ENCODE data around the gene KIAA1958. TPM values are rescaled to one million over a fixed set of nuclear protein-coding genes. Genes with fewer than 3 reads are reported as not detected.
A peak's percentile ranks its signal among the peaks of the same experiment; 100 is the strongest.
"Not testable (repeated sequence)": the region's sequence is repeated elsewhere in the genome, so short reads cannot be mapped to it uniquely, and the experiment has no call there.

The KIAA1958 gene
- total and polyA plus RNA-seq, 5 donors from 2014 or later: 0.41 to 3.1 (median 1.3) TPM

- Mint-ChIP-seq H3K4me1 (no peaks in the 10 kb centered on the region), H3K27ac (no peak overlapping the region)
- no peak for ATAC-seq (ENCODE audit: low read depth in 2 of 2)
Measured at GRCh38 chr9:112664531-112664930, 177.9 kb downstream of the KIAA1958 start.

DNA sequence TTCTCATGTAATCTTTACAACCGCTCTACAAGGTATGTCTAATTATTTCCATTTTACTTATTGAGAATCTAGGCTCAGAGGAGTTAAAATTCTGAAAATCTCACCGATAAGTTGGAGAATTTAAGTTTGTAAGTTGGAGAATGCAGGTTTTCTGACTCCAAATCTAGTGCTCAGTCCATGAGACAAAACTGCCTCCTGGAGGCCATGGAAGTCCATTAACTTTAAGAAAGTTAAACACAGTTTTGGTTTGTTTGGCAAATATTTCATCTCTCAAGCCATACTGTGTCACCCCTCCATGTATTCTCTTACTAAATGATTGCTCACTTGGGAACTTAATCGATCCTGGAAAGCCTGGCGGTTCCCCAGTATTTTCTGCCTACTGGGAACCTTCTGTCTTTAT, 178.7 kb downstream of the KIAA1958 start:
- Histone ChIP-seq H3K27ac (ENCODE audit: insufficient read depth, low read length, poor library complexity, severe bottlenecking) (no peak overlapping the region), H3K4me3 (ENCODE audit: low read depth, low read length) (no peak overlapping the region), H3K4me1 (ENCODE audit: control insufficient read depth, insufficient read depth, low read length, poor library complexity, severe bottlenecking) (no peaks in the 10 kb centered on the region), H3K9me3 (ENCODE audit: control insufficient read depth in 2 of 2, low read length in 2 of 2) (no peaks in the 10 kb centered on the region), H3K36me3 (ENCODE audit: control insufficient read depth, insufficient read depth, low read length) (no peaks in the 10 kb centered on the region), H3K27me3 (ENCODE audit: control insufficient read depth, insufficient read depth, low read length) (no peaks in the 10 kb centered on the region)
- Mint-ChIP-seq H3K27ac (no peak overlapping the region), H3K4me3 (no peak overlapping the region), H3K9me3 (no peaks in the 10 kb centered on the region), H3K4me1 (no peaks in the 10 kb centered on the region), H3K36me3 (no peaks in the 10 kb centered on the region), H3K27me3 (peaks cover 5% of the 10 kb centered on the region)
- ATAC-seq (ENCODE audit: low read depth in 2 of 2) (no peak), DNase-seq (peak in 1 of 3 donors; percentile 8)

More at GRCh38 chr9:112664531-112664930, 177.9 kb downstream of the KIAA1958 start:
- H3K36me3 ChIP-seq (ENCODE audit: control insufficient read depth, insufficient read depth, low read length): no peaks in the 10 kb centered on the region
- peaks cover 5% of the 10 kb centered on the region for H3K27me3 Mint-ChIP-seq
- H3K4me3 Mint-ChIP-seq: no peak overlapping the region
- no peaks in the 10 kb centered on the region for H3K4me1 ChIP-seq (ENCODE audit: control insufficient read depth, insufficient read depth, low read length, poor library complexity, severe bottlenecking)
- H3K36me3 Mint-ChIP-seq: no peaks in the 10 kb centered on the region
- no peaks in the 10 kb centered on the region for H3K27me3 ChIP-seq (ENCODE audit: control insufficient read depth, insufficient read depth, low read length)
- no peak overlapping the region for H3K4me3 ChIP-seq (ENCODE audit: low read depth, low read length)
- no peak overlapping the region for H3K27ac ChIP-seq (ENCODE audit: insufficient read depth, low read length, poor library complexity, severe bottlenecking)
- H3K9me3 Mint-ChIP-seq: no peaks in the 10 kb centered on the region
- no peaks in the 10 kb centered on the region for H3K9me3 ChIP-seq (ENCODE audit: control insufficient read depth in 2 of 2, low read length in 2 of 2)
- DNase-seq: no peak

- Histone ChIP-seq H3K36me3 (ENCODE audit: control insufficient read depth, insufficient read depth, low read length) (no peaks in the 10 kb centered on the region), H3K9me3 (ENCODE audit: control insufficient read depth in 2 of 2, low read length in 2 of 2) (no peaks in the 10 kb centered on the region), H3K4me1 (ENCODE audit: control insufficient read depth, insufficient read depth, low read length, poor library complexity, severe bottlenecking) (no peaks in the 10 kb centered on the region), H3K27ac (ENCODE audit: insufficient read depth, low read length, poor library complexity, severe bottlenecking) (no peak overlapping the region), H3K4me3 (ENCODE audit: low read depth, low read length) (no peak overlapping the region), H3K27me3 (ENCODE audit: control insufficient read depth, insufficient read depth, low read length) (no peaks in the 10 kb centered on the region)
- H3K27me3 Mint-ChIP-seq: peaks cover 5% of the 10 kb centered on the region
- no peak overlapping the region for H3K27ac Mint-ChIP-seq
- no peaks in the 10 kb centered on the region for H3K36me3 Mint-ChIP-seq
- H3K9me3 Mint-ChIP-seq: no peaks in the 10 kb centered on the region
- H3K4me1 Mint-ChIP-seq: no peaks in the 10 kb centered on the region
- DNase-seq: no peak
- H3K4me3 Mint-ChIP-seq: no peak overlapping the region
- no peak for ATAC-seq (ENCODE audit: low read depth in 2 of 2)
Measured at GRCh38 chr9:112669326-112669725, 182.7 kb downstream of the KIAA1958 start.

DNA sequence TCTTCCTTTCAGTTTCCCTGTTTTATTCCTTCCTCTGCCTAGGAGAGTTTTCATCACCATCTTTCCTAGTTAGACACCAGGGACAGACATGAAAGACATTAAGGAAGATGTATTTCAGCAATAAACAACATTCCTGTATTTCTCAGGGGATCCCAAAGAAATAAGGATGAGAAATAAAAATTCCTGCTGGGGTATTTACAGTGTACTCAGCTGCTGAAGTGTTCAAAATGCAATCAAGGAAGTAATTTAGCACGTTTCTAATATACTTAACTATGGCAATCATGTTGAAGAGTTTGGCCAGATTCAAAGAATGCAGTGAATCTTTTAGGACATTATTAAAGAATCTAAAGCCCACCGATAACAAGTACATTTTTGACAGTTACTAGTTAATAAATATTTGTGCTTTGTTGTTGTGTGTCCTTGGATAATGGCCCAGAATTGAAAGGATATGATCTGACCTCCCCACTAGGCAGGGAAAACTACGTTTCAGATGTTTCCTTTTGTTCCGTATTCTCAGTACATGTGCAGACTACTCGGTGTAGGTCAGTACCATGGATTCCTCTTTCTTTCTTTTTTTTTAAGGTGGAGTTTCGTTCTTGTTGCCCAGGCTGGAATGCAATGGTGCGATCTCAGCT, 184.5 kb downstream of the KIAA1958 start:
- Mint-ChIP-seq H3K4me1 (no peaks in the 10 kb centered on the region), H3K27me3 (peaks cover 10% of the 10 kb centered on the region), H3K36me3 (no peaks in the 10 kb centered on the region), H3K27ac (peak overlapping the region in 1 of 3 donors; percentile 19), H3K9me3 (peaks cover 0 to 2% (median 0%) of the 10 kb centered on the region in 7 donors), H3K4me3 (no peak overlapping the region)
- Histone ChIP-seq H3K27me3 (ENCODE audit: control insufficient read depth, insufficient read depth, low read length) (no peaks in the 10 kb centered on the region), H3K36me3 (ENCODE audit: control insufficient read depth, insufficient read depth, low read length) (no peaks in the 10 kb centered on the region), H3K4me3 (ENCODE audit: low read depth, low read length) (no peak overlapping the region), H3K9me3 (ENCODE audit: control insufficient read depth in 2 of 2, low read length in 2 of 2) (no peaks in the 10 kb centered on the region), H3K4me1 (ENCODE audit: control insufficient read depth, insufficient read depth, low read length, poor library complexity, severe bottlenecking) (no peaks in the 10 kb centered on the region), H3K27ac (ENCODE audit: insufficient read depth, low read length, poor library complexity, severe bottlenecking) (no peak overlapping the region)
- no peak for DNase-seq
- ATAC-seq (ENCODE audit: low read depth in 2 of 2): no peak

- H3K4me3 Mint-ChIP-seq; H3K27ac Mint-ChIP-seq; H3K27ac ChIP-seq (ENCODE audit: insufficient read depth, low read length, poor library complexity, severe bottlenecking); H3K4me1 ChIP-seq (ENCODE audit: control insufficient read depth, insufficient read depth, low read length, poor library complexity, severe bottlenecking); H3K4me1 Mint-ChIP-seq; H3K4me3 ChIP-seq (ENCODE audit: low read depth, low read length); H3K36me3 ChIP-seq (ENCODE audit: control insufficient read depth, insufficient read depth, low read length); DNase-seq; H3K27me3 ChIP-seq (ENCODE audit: control insufficient read depth, insufficient read depth, low read length); H3K27me3 Mint-ChIP-seq; ATAC-seq (ENCODE audit: low read depth in 2 of 2); H3K36me3 Mint-ChIP-seq: not testable (repeated sequence)
- peaks cover 0 to 13% (median 6%) of the 10 kb centered on the region in 7 donors for H3K9me3 Mint-ChIP-seq
- peaks cover 12 to 13% of the 10 kb centered on the region in 2 experiments for H3K9me3 ChIP-seq (ENCODE audit: control insufficient read depth in 2 of 2, low read length in 2 of 2)
Measured at GRCh38 chr9:112673221-112673620, 186.6 kb downstream of the KIAA1958 start.

DNA sequence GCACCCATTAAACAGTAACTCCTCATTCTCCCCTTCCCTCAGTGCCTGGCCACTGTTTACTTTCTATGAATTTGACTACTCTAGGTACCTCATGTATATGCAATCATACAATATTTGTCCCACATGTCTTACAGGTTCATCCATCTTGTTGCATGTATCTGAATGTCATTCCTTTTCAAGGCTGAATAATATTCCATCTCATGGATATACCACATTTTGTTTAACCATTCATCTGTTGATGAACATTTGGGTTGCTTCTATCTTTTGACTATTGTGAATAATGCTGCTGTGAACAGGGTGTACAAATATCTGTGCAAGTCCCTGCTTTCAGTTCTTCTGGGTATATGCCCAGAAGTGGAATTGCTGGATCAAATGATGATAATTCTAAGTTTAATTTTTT, 190.4 kb downstream of the KIAA1958 start:
- H3K36me3 ChIP-seq (ENCODE audit: control insufficient read depth, insufficient read depth, low read length): no peaks in the 10 kb centered on the region
- DNase-seq (no peak), ATAC-seq (ENCODE audit: low read depth in 2 of 2) (no peak)
- H3K4me1 ChIP-seq (ENCODE audit: control insufficient read depth, insufficient read depth, low read length, poor library complexity, severe bottlenecking): no peaks in the 10 kb centered on the region
- peaks cover 2% of the 10 kb centered on the region for H3K27me3 ChIP-seq (ENCODE audit: control insufficient read depth, insufficient read depth, low read length)
- Mint-ChIP-seq H3K4me3 (no peak overlapping the region), H3K9me3 (peaks cover 0 to 22% (median 6%) of the 10 kb centered on the region in 7 donors), H3K27me3 (peaks cover 5% of the 10 kb centered on the region), H3K36me3 (no peaks in the 10 kb centered on the region), H3K27ac (no peak overlapping the region), H3K4me1 (peaks cover 0 to 2% (median 0%) of the 10 kb centered on the region in 4 donors)
- no peak overlapping the region for H3K27ac ChIP-seq (ENCODE audit: insufficient read depth, low read length, poor library complexity, severe bottlenecking)
- no peak overlapping the region for H3K4me3 ChIP-seq (ENCODE audit: low read depth, low read length)
- H3K9me3 ChIP-seq (ENCODE audit: control insufficient read depth in 2 of 2, low read length in 2 of 2): peaks cover 17 to 18% of the 10 kb centered on the region in 2 experiments

DNA sequence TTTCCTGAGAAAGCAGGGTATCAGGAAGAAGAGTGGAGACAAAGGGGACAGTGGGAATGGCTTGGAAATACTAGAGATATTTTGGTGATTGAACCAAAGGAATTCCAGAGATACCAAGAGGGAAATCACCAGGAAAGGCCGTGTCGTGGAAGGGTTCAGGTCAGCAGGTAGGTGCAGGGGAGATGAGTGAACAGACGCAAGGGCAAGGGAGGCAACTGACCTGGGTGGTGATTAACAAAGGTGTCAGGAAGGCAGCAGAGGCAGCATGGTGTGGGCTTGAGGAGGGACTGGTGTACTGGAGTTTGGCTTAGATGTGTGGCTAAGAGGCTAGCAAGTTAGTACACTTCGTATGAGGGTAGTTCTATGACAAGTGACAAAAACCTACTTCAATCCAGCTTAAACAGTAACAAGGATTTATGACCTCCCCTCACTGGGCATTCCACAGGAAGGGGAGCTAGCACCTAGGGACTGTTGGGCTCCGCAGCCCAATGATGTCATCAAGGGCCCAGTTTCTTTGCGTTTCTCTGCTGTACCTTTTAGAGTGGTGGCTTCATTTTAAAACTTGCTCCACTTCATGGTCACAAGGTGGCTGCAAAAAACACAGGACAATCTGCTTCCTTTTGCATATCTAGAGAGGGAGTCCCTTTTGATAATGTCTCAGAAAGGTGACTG, 194.2 kb downstream of the KIAA1958 start:
- Histone ChIP-seq H3K27ac (ENCODE audit: insufficient read depth, low read length, poor library complexity, severe bottlenecking) (no peak overlapping the region), H3K4me3 (ENCODE audit: low read depth, low read length) (no peak overlapping the region), H3K27me3 (ENCODE audit: control insufficient read depth, insufficient read depth, low read length) (peaks cover 2% of the 10 kb centered on the region), H3K4me1 (ENCODE audit: control insufficient read depth, insufficient read depth, low read length, poor library complexity, severe bottlenecking) (no peaks in the 10 kb centered on the region), H3K9me3 (ENCODE audit: control insufficient read depth in 2 of 2, low read length in 2 of 2) (peaks cover 17 to 18% of the 10 kb centered on the region in 2 experiments), H3K36me3 (ENCODE audit: control insufficient read depth, insufficient read depth, low read length) (peaks cover 3% of the 10 kb centered on the region)
- Mint-ChIP-seq H3K36me3 (peaks cover 13% of the 10 kb centered on the region), H3K4me3 (no peak overlapping the region), H3K4me1 (peaks cover 0 to 6% (median 2%) of the 10 kb centered on the region in 4 donors), H3K27me3 (no peaks in the 10 kb centered on the region), H3K27ac (no peak overlapping the region), H3K9me3 (peaks cover 2 to 22% (median 6%) of the 10 kb centered on the region in 7 donors)
- DNase-seq: no peak
- no peak for ATAC-seq (ENCODE audit: low read depth in 2 of 2)
